ENCODE data around the gene IFNAR1. TPM values are rescaled to one million over a fixed set of nuclear protein-coding genes. Genes with fewer than 3 reads are reported as not detected.

Gene IFNAR1
- total and polyA plus RNA-seq, 2 experiments from 2014 or later, result 24.0 to 65.1 TPM

- peak overlapping the region; percentile 97 for H3K9ac ChIP-seq
- in situ Hi-C loops (cut with MboI), result no loop called here
- H2AFZ ChIP-seq, result peak overlapping the region; percentile 64
- H3K9me2 ChIP-seq (ENCODE audit: insufficient read depth), result no peaks in the 10 kb centered on the region
- H3F3A ChIP-seq (ENCODE audit: insufficient read depth), result peaks cover 39% of the 10 kb centered on the region
- TF ChIP-seq EZH2 (IDR thresholded peaks at IDR 0.05; ENCODE audit: insufficient read depth, poor library complexity, severe bottlenecking) (no peak), EZH2phosphoT487 (IDR thresholded peaks at IDR 0.05; ENCODE audit: insufficient read depth, low read depth) (no peak)
- DNase-seq, result peak; percentile 86
- H4K20me1 ChIP-seq (ENCODE audit: insufficient read depth), result 0 out of 2 replicates have a peak, but pooled peaks cover 5% of the 10 kb centered on the region
- 0 to 2% methylated on average over 28 to 40 of the region's 47 CpGs for WGBS, 2 experiments (ENCODE audit: low coverage in 1 of 2, low lambda C conversion rate in 2 of 2, missing lambda C conversion rate in 2 of 2)
- no peaks in the 10 kb centered on the region for H3K36me3 ChIP-seq (ENCODE audit: low read depth)
- H3K4me2 ChIP-seq (ENCODE audit: unreplicated experiment), result peak overlapping the region; percentile 94
- H3K9me3 ChIP-seq (ENCODE audit: low read depth), result no peaks in the 10 kb centered on the region
- H3K79me2 ChIP-seq (ENCODE audit: insufficient read depth), result peaks cover 55% of the 10 kb centered on the region
- peak overlapping the region; percentile 87 for H3K4me3 ChIP-seq
- peak overlapping the region; percentile 87 for H3K27ac ChIP-seq
- peaks cover 24% of the 10 kb centered on the region for H3K4me1 ChIP-seq (ENCODE audit: insufficient read depth)
- H3K27me3 ChIP-seq (replicated peaks; ENCODE audit: insufficient read depth), result no peaks in the 10 kb centered on the region
Observed at GRCh38 chr21:33403786-33404585, 79.2 kb downstream of the IFNAR1 start.

- Histone ChIP-seq H3K27ac (no peak overlapping the region; the same call in 1 of the 2 replicates), H3F3A (ENCODE audit: insufficient read depth) (peaks cover 44% of the 10 kb centered on the region), H3K36me3 (ENCODE audit: low read depth) (peaks cover 3% of the 10 kb centered on the region; the same call in 1 of the 2 replicates), H3K4me2 (ENCODE audit: unreplicated experiment) (no peak overlapping the region), H3K9ac (no peak overlapping the region), H3K4me3 (no peak overlapping the region), H3K27me3 (replicated peaks; ENCODE audit: insufficient read depth) (no peaks in the 10 kb centered on the region), H3K9me2 (ENCODE audit: insufficient read depth) (no peaks in the 10 kb centered on the region), H3K79me2 (ENCODE audit: insufficient read depth) (peaks cover 80% of the 10 kb centered on the region), H2AFZ (no peak overlapping the region), H3K9me3 (ENCODE audit: low read depth) (no peaks in the 10 kb centered on the region), H4K20me1 (ENCODE audit: insufficient read depth) (0 out of 2 replicates have a peak, but pooled peaks cover 5% of the 10 kb centered on the region), H3K4me1 (ENCODE audit: insufficient read depth) (peaks cover 29% of the 10 kb centered on the region)
- 67 to 75% methylated on average over 5 of the region's 5 CpGs for WGBS, 2 experiments (ENCODE audit: low coverage in 1 of 2, low lambda C conversion rate in 2 of 2, missing lambda C conversion rate in 2 of 2)
- in situ Hi-C loops (cut with MboI), result no loop called here
- TF ChIP-seq EZH2phosphoT487 (IDR thresholded peaks at IDR 0.05; ENCODE audit: insufficient read depth, low read depth), result no peak
- no peak for TF ChIP-seq EZH2 (IDR thresholded peaks at IDR 0.05; ENCODE audit: insufficient read depth, poor library complexity, severe bottlenecking)
- no peak for DNase-seq
Observed at GRCh38 chr21:33406493-33406892, 81.7 kb downstream of the IFNAR1 start.

Other genes starting within 250 kb of the IFNAR1 start
- 4.0 and 4.3 TPM in 2 replicates for gene IFNAR2, start 95.0 kb upstream of the IFNAR1 start, total RNA-seq (2014; rRNA removed; shearing (Covaris generic))
- gene IFNAR2, start 95.0 kb upstream of the IFNAR1 start, polyA plus RNA-seq (2016; fragmentation: Nextera tagmentation; extraction: Ambion mirVana), result 19.1 and 21.8 TPM in 2 replicates
- gene IL10RB, start 58.6 kb upstream of the IFNAR1 start, total RNA-seq (2014; rRNA removed; shearing (Covaris generic)), result 49.3 and 50.6 TPM in 2 replicates
- gene IL10RB, start 58.6 kb upstream of the IFNAR1 start, polyA plus RNA-seq (2016; fragmentation: Nextera tagmentation; extraction: Ambion mirVana), result 52.4 and 56.8 TPM in 2 replicates
- gene IFNGR2, start 78.4 kb downstream of the IFNAR1 start, total RNA-seq (2014; rRNA removed; shearing (Covaris generic)), result 92.8 and 98.3 TPM in 2 replicates
- gene IFNGR2, start 78.4 kb downstream of the IFNAR1 start, polyA plus RNA-seq (2016; fragmentation: Nextera tagmentation; extraction: Ambion mirVana), result 113 and 116 TPM in 2 replicates
- 35.1 and 37.8 TPM in 2 replicates for gene TMEM50B, start 155.0 kb downstream of the IFNAR1 start, total RNA-seq (2014; rRNA removed; shearing (Covaris generic))
- gene TMEM50B, start 155.0 kb downstream of the IFNAR1 start, polyA plus RNA-seq (2016; fragmentation: Nextera tagmentation; extraction: Ambion mirVana), result 43.9 and 45.1 TPM in 2 replicates
- gene DNAJC28, start 166.7 kb downstream of the IFNAR1 start, total RNA-seq (2014; rRNA removed; shearing (Covaris generic)), result 0.38 and 2.4 TPM in 2 replicates
- gene DNAJC28, start 166.7 kb downstream of the IFNAR1 start, polyA plus RNA-seq (2016; fragmentation: Nextera tagmentation; extraction: Ambion mirVana), result 2.0 TPM in 2 replicates
- 52.1 and 54.6 TPM in 2 replicates for gene GART, start 217.1 kb downstream of the IFNAR1 start, total RNA-seq (2014; rRNA removed; shearing (Covaris generic))
- 58.2 and 61.8 TPM in 2 replicates for gene GART, start 217.1 kb downstream of the IFNAR1 start, polyA plus RNA-seq (2016; fragmentation: Nextera tagmentation; extraction: Ambion mirVana)
- 106 and 109 TPM in 2 replicates for gene SON, start 218.1 kb downstream of the IFNAR1 start, total RNA-seq (2014; rRNA removed; shearing (Covaris generic))
- gene SON, start 218.1 kb downstream of the IFNAR1 start, polyA plus RNA-seq (2016; fragmentation: Nextera tagmentation; extraction: Ambion mirVana), result 303 and 336 TPM in 2 replicates